HepG2 (cell line): ENCODE results near the gene GNL3. TPM values are rescaled to one million over a fixed set of nuclear protein-coding genes. Genes with fewer than 3 reads are reported as not detected.

Experiments used
- BCLAF1 ChIP-seq: fragments of 450-650 bp; IDR thresholded peaks from 2 replicates; pipeline ENCODE4 v1.6.1; 2017; ENCODE audit warnings: mild to moderate bottlenecking
- JDP2 ChIP-seq: sonication (generic); formaldehyde crosslinking; IDR thresholded peaks from 2 replicates; pipeline ENCODE4 v1.8.1; 2022; ENCODE audit warnings: missing genetic modification reagents, borderline replicate concordance
- JUN ChIP-seq: sonication (generic); formaldehyde crosslinking; IDR thresholded peaks from 2 replicates; pipeline ENCODE4 v1.4.0; 2020; ENCODE audit warnings: mild to moderate bottlenecking, missing genetic modification reagents
- KMT2B ChIP-seq: IDR thresholded peaks from 2 replicates; pipeline ENCODE4 v1.6.1; 2016; ENCODE audit warnings: missing genetic modification reagents, missing compliant biosample characterization
- MXD4 ChIP-seq: IDR thresholded peaks from 2 replicates; pipeline ENCODE4 v1.6.1; 2016; ENCODE audit warnings: mild to moderate bottlenecking, missing biosample characterization, missing genetic modification reagents
- MYNN ChIP-seq: sonication (generic); formaldehyde crosslinking; IDR thresholded peaks from 2 replicates; pipeline ENCODE4 v1.4.0; 2020; ENCODE audit warnings: mild to moderate bottlenecking, low read depth, missing genetic modification reagents
- SATB2 ChIP-seq: sonication (generic); formaldehyde crosslinking; IDR thresholded peaks from 2 replicates; pipeline ENCODE4 v1.5.0; 2020; ENCODE audit warnings: missing genetic modification reagents
- SP2 ChIP-seq: sonication (generic); formaldehyde crosslinking; IDR thresholded peaks from 2 replicates; pipeline ENCODE4 v1.5.1; 2020; ENCODE audit warnings: mild to moderate bottlenecking, missing genetic modification reagents
- ZBTB38 ChIP-seq: sonication (generic); formaldehyde crosslinking; IDR thresholded peaks from 2 replicates; pipeline ENCODE4 v1.5.1; 2020; ENCODE audit warnings: mild to moderate bottlenecking, missing genetic modification reagents
- ZBTB43 ChIP-seq: sonication (generic); formaldehyde crosslinking; conservative IDR thresholded peaks from 2 replicates; pipeline ENCODE4 v1.4.0; 2020; ENCODE audit warnings: missing genetic modification reagents
- ZNF44 ChIP-seq: sonication (generic); formaldehyde crosslinking; IDR thresholded peaks from 2 replicates; pipeline ENCODE4 v1.5.1; 2020; ENCODE audit warnings: mild to moderate bottlenecking, missing genetic modification reagents
- ZNF496 ChIP-seq: sonication (generic); formaldehyde crosslinking; IDR thresholded peaks from 2 replicates; pipeline ENCODE4 v1.8.1; 2023; ENCODE audit warnings: mild to moderate bottlenecking, moderate library complexity, missing genetic modification reagents; ENCODE audit not compliant: insufficient replicate concordance
- ZNF563 ChIP-seq: sonication (generic); formaldehyde crosslinking; IDR thresholded peaks from 2 replicates; pipeline ENCODE4 v1.8.0; 2022; ENCODE audit warnings: mild to moderate bottlenecking, moderate library complexity, missing genetic modification reagents
- ZNF598 ChIP-seq: sonication (generic); formaldehyde crosslinking; IDR thresholded peaks from 2 replicates; pipeline ENCODE4 v1.5.1; 2020; ENCODE audit warnings: mild to moderate bottlenecking, missing genetic modification reagents, borderline replicate concordance
- ZNF644 ChIP-seq: IDR thresholded peaks from 2 replicates; pipeline ENCODE4 v1.6.1; 2016; ENCODE audit warnings: low read depth
- polyA plus RNA-seq, 8 experiments: library from polyadenylated mRNA; depleted of rRNA in 3 of 8; stranded (reverse) in 7 of 8; unstranded in 1 of 8; fragments of >200 nt; fragmentation: Illumina TruSeq in 4 of 8; extraction: Trizol in 4 of 8; gene quantifications; 2 replicates each; pipeline versions ENCODE4 v1.2.1 to v1.2.3, GENCODE V29; 2011 to 2016; ENCODE audit warnings: low read depth in 4 of 8, missing spikeins in 1 of 8, mixed read lengths in 1 of 8; ENCODE audit not compliant: insufficient read depth in 1 of 8
- total RNA-seq, 5 experiments: library from RNA; depleted of rRNA; stranded (reverse); fragments of >200 nt; fragmentation: Illumina TruSeq; extraction: Trizol; gene quantifications; 2 replicates each; pipeline ENCODE4 v1.2.3, GENCODE V29; 2016; ENCODE audit warnings: low read depth in 1 of 5
- TF ChIP-seq, protein P1 (sequence below): sonication (generic); formaldehyde crosslinking; IDR thresholded peaks from 2 replicates; pipeline ENCODE4 v1.4.0; 2020; ENCODE audit warnings: mild to moderate bottlenecking, missing genetic modification reagents
- TF ChIP-seq, protein P2 (sequence below): sonication (generic); formaldehyde crosslinking; IDR thresholded peaks from 2 replicates; pipeline ENCODE4 v1.4.0; 2020; ENCODE audit warnings: missing genetic modification reagents
- TF ChIP-seq, protein P3 (sequence below): sonication (generic); formaldehyde crosslinking; IDR thresholded peaks from 2 replicates; pipeline ENCODE4 v1.9.0; 2021; ENCODE audit warnings: missing genetic modification reagents, borderline replicate concordance
- TF ChIP-seq, protein P4 (sequence below): sonication (generic); IDR thresholded peaks from 2 replicates; pipeline ENCODE4 v1.6.1; 2016; ENCODE audit warnings: low read depth, borderline replicate concordance

The GNL3 gene
- total and polyA plus RNA-seq, 2 of the 13 experiments (the other 11 are each of a cell fraction or from before 2014, with no cell fraction given) = 129 to 257 TPM

- TF ChIP-seq, protein P1, sequence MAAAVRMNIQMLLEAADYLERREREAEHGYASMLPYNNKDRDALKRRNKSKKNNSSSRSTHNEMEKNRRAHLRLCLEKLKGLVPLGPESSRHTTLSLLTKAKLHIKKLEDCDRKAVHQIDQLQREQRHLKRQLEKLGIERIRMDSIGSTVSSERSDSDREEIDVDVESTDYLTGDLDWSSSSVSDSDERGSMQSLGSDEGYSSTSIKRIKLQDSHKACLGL = no peak
- no peak for TF ChIP-seq ZNF644
- TF ChIP-seq JDP2 = no peak
- no peak; the same call in 1 of the 2 replicates for TF ChIP-seq SATB2 (CRISPR knock-in tag)
- TF ChIP-seq MXD4 = no peak
- TF ChIP-seq SP2 (CRISPR knock-in tag) = no peak
- no peak for TF ChIP-seq ZNF44 (CRISPR knock-in tag)
- TF ChIP-seq KMT2B (CRISPR knock-in tag) = no peak; the same call in 1 of the 2 replicates
- no peak for TF ChIP-seq JUN (CRISPR knock-in tag)
- no peak for TF ChIP-seq ZNF598 (CRISPR knock-in tag)
- TF ChIP-seq, protein P2, sequence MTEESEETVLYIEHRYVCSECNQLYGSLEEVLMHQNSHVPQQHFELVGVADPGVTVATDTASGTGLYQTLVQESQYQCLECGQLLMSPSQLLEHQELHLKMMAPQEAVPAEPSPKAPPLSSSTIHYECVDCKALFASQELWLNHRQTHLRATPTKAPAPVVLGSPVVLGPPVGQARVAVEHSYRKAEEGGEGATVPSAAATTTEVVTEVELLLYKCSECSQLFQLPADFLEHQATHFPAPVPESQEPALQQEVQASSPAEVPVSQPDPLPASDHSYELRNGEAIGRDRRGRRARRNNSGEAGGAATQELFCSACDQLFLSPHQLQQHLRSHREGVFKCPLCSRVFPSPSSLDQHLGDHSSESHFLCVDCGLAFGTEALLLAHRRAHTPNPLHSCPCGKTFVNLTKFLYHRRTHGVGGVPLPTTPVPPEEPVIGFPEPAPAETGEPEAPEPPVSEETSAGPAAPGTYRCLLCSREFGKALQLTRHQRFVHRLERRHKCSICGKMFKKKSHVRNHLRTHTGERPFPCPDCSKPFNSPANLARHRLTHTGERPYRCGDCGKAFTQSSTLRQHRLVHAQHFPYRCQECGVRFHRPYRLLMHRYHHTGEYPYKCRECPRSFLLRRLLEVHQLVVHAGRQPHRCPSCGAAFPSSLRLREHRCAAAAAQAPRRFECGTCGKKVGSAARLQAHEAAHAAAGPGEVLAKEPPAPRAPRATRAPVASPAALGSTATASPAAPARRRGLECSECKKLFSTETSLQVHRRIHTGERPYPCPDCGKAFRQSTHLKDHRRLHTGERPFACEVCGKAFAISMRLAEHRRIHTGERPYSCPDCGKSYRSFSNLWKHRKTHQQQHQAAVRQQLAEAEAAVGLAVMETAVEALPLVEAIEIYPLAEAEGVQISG (CRISPR knock-in tag) = no peak
- peak; percentile 69 for TF ChIP-seq ZBTB43 (CRISPR knock-in tag)
- TF ChIP-seq, protein P3, sequence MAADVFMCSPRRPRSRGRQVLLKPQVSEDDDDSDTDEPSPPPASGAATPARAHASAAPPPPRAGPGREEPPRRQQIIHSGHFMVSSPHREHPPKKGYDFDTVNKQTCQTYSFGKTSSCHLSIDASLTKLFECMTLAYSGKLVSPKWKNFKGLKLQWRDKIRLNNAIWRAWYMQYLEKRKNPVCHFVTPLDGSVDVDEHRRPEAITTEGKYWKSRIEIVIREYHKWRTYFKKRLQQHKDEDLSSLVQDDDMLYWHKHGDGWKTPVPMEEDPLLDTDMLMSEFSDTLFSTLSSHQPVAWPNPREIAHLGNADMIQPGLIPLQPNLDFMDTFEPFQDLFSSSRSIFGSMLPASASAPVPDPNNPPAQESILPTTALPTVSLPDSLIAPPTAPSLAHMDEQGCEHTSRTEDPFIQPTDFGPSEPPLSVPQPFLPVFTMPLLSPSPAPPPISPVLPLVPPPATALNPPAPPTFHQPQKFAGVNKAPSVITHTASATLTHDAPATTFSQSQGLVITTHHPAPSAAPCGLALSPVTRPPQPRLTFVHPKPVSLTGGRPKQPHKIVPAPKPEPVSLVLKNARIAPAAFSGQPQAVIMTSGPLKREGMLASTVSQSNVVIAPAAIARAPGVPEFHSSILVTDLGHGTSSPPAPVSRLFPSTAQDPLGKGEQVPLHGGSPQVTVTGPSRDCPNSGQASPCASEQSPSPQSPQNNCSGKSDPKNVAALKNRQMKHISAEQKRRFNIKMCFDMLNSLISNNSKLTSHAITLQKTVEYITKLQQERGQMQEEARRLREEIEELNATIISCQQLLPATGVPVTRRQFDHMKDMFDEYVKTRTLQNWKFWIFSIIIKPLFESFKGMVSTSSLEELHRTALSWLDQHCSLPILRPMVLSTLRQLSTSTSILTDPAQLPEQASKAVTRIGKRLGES (CRISPR knock-in tag) = peak; percentile 47; the same call in 1 of the 2 replicates
- TF ChIP-seq, protein P4, sequence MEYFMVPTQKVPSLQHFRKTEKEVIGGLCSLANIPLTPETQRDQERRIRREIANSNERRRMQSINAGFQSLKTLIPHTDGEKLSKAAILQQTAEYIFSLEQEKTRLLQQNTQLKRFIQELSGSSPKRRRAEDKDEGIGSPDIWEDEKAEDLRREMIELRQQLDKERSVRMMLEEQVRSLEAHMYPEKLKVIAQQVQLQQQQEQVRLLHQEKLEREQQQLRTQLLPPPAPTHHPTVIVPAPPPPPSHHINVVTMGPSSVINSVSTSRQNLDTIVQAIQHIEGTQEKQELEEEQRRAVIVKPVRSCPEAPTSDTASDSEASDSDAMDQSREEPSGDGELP = peak; percentile 28; the same call in 1 of the 2 replicates
- no peak for TF ChIP-seq ZBTB38 (CRISPR knock-in tag)
- TF ChIP-seq BCLAF1 = no peak
- TF ChIP-seq ZNF563 = no peak
- TF ChIP-seq MYNN (CRISPR knock-in tag) = no peak
- no peak for TF ChIP-seq ZNF496
Observed at GRCh38 chr3:52685285-52685708, 535 bp upstream of the GNL3 start (continued).
